ENCODE data around the gene OGFOD3. TPM values are rescaled to one million over a fixed set of nuclear protein-coding genes. Genes with fewer than 3 reads are reported as not detected.

The OGFOD3 gene
- total and polyA plus RNA-seq, 3 experiments from 2014 or later, result 27.9 to 29.9 (median 28.4) TPM

DNA sequence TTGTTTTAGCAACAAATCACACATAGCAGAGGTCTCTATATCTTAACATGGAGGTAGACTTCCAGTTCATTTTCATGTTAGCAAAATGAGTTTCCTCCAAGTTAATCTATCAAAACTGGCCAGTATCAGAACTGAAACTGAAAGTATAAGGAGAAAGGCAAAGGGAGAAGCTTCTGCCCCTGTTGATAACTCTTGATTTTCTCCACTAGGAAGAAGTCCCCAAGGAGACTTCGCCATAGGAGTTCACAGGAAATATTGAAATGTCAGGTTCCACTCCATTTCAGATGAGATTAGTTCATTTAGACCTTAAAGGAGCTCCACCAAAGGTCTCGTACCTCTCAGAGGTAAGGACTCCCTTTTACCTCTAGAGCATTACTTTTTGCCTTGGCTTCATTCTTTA lies 1.2 kb upstream of the OGFOD3 start:
- Mint-ChIP-seq H3K4me1 (peaks cover 26 to 34% (median 27%) of the 10 kb centered on the region in 3 donors), H3K9me3 (no peaks in the 10 kb centered on the region), H3K36me3 (peaks cover 4 to 29% (median 8%) of the 10 kb centered on the region in 3 donors), H3K27me3 (no peaks in the 10 kb centered on the region), H3K4me3 (peak overlapping the region; percentile 82 to 93 (median 86)), H3K27ac (peak overlapping the region; percentile 65 to 95 (median 85))
- Histone ChIP-seq H3K4me3 (ENCODE audit: low read length) (peak overlapping the region; percentile 86), H3K36me3 (ENCODE audit: insufficient read depth, low read length) (peaks cover 12% of the 10 kb centered on the region), H3K27ac (ENCODE audit: low read depth, low read length) (peak overlapping the region; percentile 24), H3K9me3 (ENCODE audit: low read length) (no peaks in the 10 kb centered on the region), H3K4me1 (ENCODE audit: insufficient read depth, low read length) (peaks cover 28% of the 10 kb centered on the region), H3K27me3 (ENCODE audit: insufficient read depth, low read length, poor library complexity, severe bottlenecking) (no peaks in the 10 kb centered on the region)
- DNase-seq, result peak in 1 of 5 donors; percentile 20
- ChIA-PET CTCF (interaction anchor here (0.6 to 1.6 kb wide), 6 partner anchors 9 to 311 kb away, joined by 3 to 5 read pairs (median 3); no protein-coding TSS in a partner anchor), POLR2A (interaction anchor here (0.5 to 1.3 kb wide), 3 partner anchors 11 to 100 kb away, joined by 3 to 5 read pairs (median 4); partner anchors contain the start of genes FOXK2 and NARF)

DNA sequence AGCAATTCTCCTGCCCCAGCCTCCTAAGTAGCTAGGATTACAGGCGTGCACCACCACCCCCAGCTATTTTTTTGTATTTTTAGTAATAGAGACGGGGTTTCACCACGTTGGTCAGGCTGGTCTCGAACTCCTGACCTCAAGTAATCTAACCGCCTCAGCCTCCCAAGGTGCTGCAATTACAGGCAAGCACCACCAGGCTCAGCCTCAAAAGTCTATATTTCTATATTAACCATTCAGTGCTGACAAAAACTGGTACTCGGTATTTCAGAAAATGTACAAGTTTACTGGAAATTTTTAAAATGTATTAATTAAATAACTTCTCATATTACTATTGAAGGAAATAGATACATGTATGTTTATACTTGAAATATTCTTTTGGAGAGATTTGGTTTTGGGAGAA lies 1.6 kb downstream of the OGFOD3 start:
- Histone ChIP-seq H3K27me3 (ENCODE audit: insufficient read depth, low read length, poor library complexity, severe bottlenecking) (no peaks in the 10 kb centered on the region), H3K27ac (ENCODE audit: low read depth, low read length) (no peak overlapping the region), H3K4me1 (ENCODE audit: insufficient read depth, low read length) (peaks cover 31% of the 10 kb centered on the region), H3K36me3 (ENCODE audit: insufficient read depth, low read length) (peaks cover 12% of the 10 kb centered on the region), H3K4me3 (ENCODE audit: low read length) (no peak overlapping the region), H3K9me3 (ENCODE audit: low read length) (no peaks in the 10 kb centered on the region)
- peak in 1 of 5 donors; percentile 39 for DNase-seq
- Mint-ChIP-seq H3K27ac (no peak overlapping the region), H3K27me3 (no peaks in the 10 kb centered on the region), H3K4me3 (peak overlapping the region in 3 of 7 donors; percentile 6 to 23 (median 13)), H3K36me3 (peaks cover 0 to 28% (median 7%) of the 10 kb centered on the region in 3 donors), H3K4me1 (peaks cover 26 to 35% (median 29%) of the 10 kb centered on the region in 3 donors), H3K9me3 (no peaks in the 10 kb centered on the region)
- ChIA-PET CTCF (no interaction called here), POLR2A (no interaction called here)

DNA sequence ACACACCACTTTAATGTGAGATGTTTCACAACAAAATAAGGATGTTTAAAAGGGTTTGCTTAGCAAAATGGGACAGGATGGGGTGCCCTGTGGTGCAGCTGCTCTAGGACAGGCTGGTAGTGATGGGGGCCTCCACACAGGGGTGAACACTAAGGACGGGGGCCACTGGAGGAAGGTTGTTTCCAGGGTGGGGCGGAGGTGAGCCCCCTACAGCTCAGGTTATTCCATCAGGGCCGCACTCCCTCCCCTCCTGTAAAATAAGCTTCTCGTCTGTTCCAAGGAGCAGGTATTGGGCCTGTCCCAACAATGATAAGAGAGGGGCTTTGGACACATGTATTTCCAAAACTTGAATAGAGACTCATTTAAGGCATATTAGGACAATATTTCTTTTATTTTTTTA lies 2.1 kb downstream of the OGFOD3 start:
- H3K4me3 ChIP-seq (ENCODE audit: low read length), result no peak overlapping the region
- no peaks in the 10 kb centered on the region for H3K27me3 Mint-ChIP-seq
- no peak overlapping the region for H3K27ac Mint-ChIP-seq
- POLR2A ChIA-PET, result no interaction called here
- no peak overlapping the region for H3K27ac ChIP-seq (ENCODE audit: low read depth, low read length)
- H3K4me3 Mint-ChIP-seq, result peak overlapping the region in 2 of 7 donors; percentile 24 to 32
- H3K9me3 Mint-ChIP-seq, result no peaks in the 10 kb centered on the region
- H3K4me1 Mint-ChIP-seq, result peaks cover 26 to 35% (median 29%) of the 10 kb centered on the region in 3 donors
- peaks cover 0 to 27% (median 7%) of the 10 kb centered on the region in 3 donors for H3K36me3 Mint-ChIP-seq
- peaks cover 31% of the 10 kb centered on the region for H3K4me1 ChIP-seq (ENCODE audit: insufficient read depth, low read length)
- CTCF ChIA-PET, result no interaction called here
- H3K9me3 ChIP-seq (ENCODE audit: low read length), result no peaks in the 10 kb centered on the region
- DNase-seq, result peak in 1 of 5 donors; percentile 5
- no peaks in the 10 kb centered on the region for H3K27me3 ChIP-seq (ENCODE audit: insufficient read depth, low read length, poor library complexity, severe bottlenecking)
- peaks cover 12% of the 10 kb centered on the region for H3K36me3 ChIP-seq (ENCODE audit: insufficient read depth, low read length)

DNA sequence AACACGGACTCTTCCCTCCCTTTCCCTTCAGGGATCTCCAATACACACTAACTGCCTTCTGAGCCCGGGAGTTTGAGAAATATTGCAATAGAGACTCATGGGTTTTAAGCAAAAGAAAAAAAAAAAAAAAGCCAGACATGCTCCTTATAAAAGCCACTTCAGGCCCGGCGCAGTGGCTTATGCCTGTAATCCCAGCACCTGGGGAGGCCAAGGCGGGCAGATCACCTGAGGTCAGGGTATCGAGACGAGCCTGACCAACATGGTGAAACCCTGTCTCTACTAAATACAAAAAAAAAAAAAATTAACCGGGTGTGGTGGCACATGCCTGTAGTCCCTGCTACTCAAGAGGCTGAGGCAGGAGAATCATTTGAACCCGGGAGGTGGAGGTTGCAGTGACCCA lies 2.6 kb downstream of the OGFOD3 start:
- peaks cover 24 to 35% (median 25%) of the 10 kb centered on the region in 3 donors for H3K4me1 Mint-ChIP-seq
- no peak for DNase-seq
- CTCF ChIA-PET, result no interaction called here

DNA sequence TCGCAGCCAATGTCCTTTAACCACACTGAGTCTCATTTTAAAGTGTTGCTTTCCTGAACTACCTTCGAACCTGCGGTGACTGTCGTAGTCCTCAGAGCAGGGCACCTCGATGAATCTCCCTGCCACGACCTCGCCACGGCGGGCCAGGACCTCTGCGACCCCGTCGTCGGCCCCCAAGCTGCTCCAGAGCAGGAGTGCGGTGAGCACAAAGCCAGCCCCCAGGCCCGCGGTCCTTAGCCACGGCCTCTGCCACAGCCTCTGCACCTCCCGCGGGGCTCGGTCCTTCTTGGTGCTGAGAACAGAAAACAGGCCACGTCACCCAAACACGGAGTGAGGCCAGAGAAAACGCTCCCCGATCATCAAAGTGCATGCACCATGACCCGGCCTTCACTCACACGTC lies 3.0 kb downstream of the OGFOD3 start:
- ChIA-PET CTCF (interaction anchor here (1.5 kb wide), 1 partner anchor 64 kb away, joined by 5 read pairs; no protein-coding TSS in a partner anchor), POLR2A (no interaction called here)
- H3K4me3 ChIP-seq (ENCODE audit: low read length), result no peak overlapping the region
- H3K4me1 Mint-ChIP-seq, result peaks cover 24 to 35% (median 24%) of the 10 kb centered on the region in 3 donors
- no peak overlapping the region for H3K27ac Mint-ChIP-seq
- no peaks in the 10 kb centered on the region for H3K27me3 Mint-ChIP-seq
- no peak overlapping the region for H3K4me3 Mint-ChIP-seq
- DNase-seq, result no peak
- H3K36me3 Mint-ChIP-seq, result peaks cover 0 to 22% (median 5%) of the 10 kb centered on the region in 3 donors
- H3K9me3 Mint-ChIP-seq, result no peaks in the 10 kb centered on the region
- H3K27me3 ChIP-seq (ENCODE audit: insufficient read depth, low read length, poor library complexity, severe bottlenecking), result no peaks in the 10 kb centered on the region
- H3K36me3 ChIP-seq (ENCODE audit: insufficient read depth, low read length), result peaks cover 3% of the 10 kb centered on the region
- no peaks in the 10 kb centered on the region for H3K9me3 ChIP-seq (ENCODE audit: low read length)
- no peak overlapping the region for H3K27ac ChIP-seq (ENCODE audit: low read depth, low read length)
- peaks cover 31% of the 10 kb centered on the region for H3K4me1 ChIP-seq (ENCODE audit: insufficient read depth, low read length)

More for the DNA sequence above, 2.6 kb downstream of the OGFOD3 start:
- Histone ChIP-seq H3K4me1 (ENCODE audit: insufficient read depth, low read length) (peaks cover 31% of the 10 kb centered on the region), H3K9me3 (ENCODE audit: low read length) (no peaks in the 10 kb centered on the region), H3K27ac (ENCODE audit: low read depth, low read length) (no peak overlapping the region), H3K4me3 (ENCODE audit: low read length) (no peak overlapping the region), H3K27me3 (ENCODE audit: insufficient read depth, low read length, poor library complexity, severe bottlenecking) (no peaks in the 10 kb centered on the region), H3K36me3 (ENCODE audit: insufficient read depth, low read length) (peaks cover 7% of the 10 kb centered on the region)
- Mint-ChIP-seq H3K36me3 (peaks cover 0 to 23% (median 5%) of the 10 kb centered on the region in 3 donors), H3K27me3 (no peaks in the 10 kb centered on the region), H3K9me3 (no peaks in the 10 kb centered on the region), H3K4me3 (no peak overlapping the region), H3K27ac (no peak overlapping the region)
- POLR2A ChIA-PET, result no interaction called here

DNA sequence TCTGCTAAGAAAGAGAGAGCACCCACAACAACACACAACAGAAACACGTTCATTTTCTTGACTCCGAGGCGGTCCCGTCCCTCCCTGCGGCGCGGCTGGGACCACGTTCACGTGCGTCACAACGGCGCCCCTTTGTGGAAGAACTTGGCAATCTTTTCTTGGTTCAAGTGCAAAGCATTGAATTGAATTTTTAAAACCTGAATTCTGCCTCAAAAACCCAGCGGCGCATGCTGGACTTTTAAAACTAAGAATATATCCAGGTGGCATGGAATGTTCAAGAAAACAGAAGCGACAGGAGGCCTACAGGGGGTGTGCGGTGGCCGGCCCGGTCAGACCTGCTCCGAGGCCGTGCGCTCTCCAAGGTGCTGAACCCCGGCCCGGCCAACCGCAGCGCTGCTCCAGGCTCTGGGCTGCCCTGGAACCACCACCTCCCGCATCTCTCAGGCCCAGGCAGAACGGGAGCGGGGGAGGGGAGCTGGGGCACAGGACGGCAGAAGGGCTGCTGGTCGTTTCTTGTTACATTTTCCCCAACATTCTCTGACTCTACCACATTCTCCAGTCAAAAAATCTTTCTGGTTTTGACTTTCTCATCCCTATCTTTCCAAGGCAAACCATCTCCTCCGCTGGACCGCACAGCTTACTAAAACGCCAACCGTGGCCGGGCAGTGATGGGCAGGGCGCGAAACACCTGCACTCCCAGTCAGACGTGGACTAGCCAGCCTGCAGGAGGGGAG lies 3.7 kb downstream of the OGFOD3 start:
- H3K9me3 Mint-ChIP-seq, result no peaks in the 10 kb centered on the region
- no peaks in the 10 kb centered on the region for H3K27me3 ChIP-seq (ENCODE audit: insufficient read depth, low read length, poor library complexity, severe bottlenecking)
- peak overlapping the region in 1 of 7 donors; percentile 24 for H3K4me3 Mint-ChIP-seq
- H3K27ac ChIP-seq (ENCODE audit: low read depth, low read length), result no peak overlapping the region
- ChIA-PET CTCF (interaction anchor here (0.9 to 1.9 kb wide), 4 partner anchors 62 to 117 kb away, joined by 3 to 5 read pairs (median 4); no protein-coding TSS in a partner anchor), POLR2A (no interaction called here)
- peak; percentile 47 to 75 (median 61) for DNase-seq
- H3K4me3 ChIP-seq (ENCODE audit: low read length), result no peak overlapping the region
- peaks cover 25% of the 10 kb centered on the region for H3K4me1 ChIP-seq (ENCODE audit: insufficient read depth, low read length)
- H3K36me3 ChIP-seq (ENCODE audit: insufficient read depth, low read length), result no peaks in the 10 kb centered on the region
- peaks cover 19 to 29% (median 19%) of the 10 kb centered on the region in 3 donors for H3K4me1 Mint-ChIP-seq
- no peaks in the 10 kb centered on the region for H3K27me3 Mint-ChIP-seq
- H3K27ac Mint-ChIP-seq, result no peak overlapping the region
- no peaks in the 10 kb centered on the region for H3K9me3 ChIP-seq (ENCODE audit: low read length)
- H3K36me3 Mint-ChIP-seq, result peaks cover 0 to 16% (median 2%) of the 10 kb centered on the region in 3 donors

DNA sequence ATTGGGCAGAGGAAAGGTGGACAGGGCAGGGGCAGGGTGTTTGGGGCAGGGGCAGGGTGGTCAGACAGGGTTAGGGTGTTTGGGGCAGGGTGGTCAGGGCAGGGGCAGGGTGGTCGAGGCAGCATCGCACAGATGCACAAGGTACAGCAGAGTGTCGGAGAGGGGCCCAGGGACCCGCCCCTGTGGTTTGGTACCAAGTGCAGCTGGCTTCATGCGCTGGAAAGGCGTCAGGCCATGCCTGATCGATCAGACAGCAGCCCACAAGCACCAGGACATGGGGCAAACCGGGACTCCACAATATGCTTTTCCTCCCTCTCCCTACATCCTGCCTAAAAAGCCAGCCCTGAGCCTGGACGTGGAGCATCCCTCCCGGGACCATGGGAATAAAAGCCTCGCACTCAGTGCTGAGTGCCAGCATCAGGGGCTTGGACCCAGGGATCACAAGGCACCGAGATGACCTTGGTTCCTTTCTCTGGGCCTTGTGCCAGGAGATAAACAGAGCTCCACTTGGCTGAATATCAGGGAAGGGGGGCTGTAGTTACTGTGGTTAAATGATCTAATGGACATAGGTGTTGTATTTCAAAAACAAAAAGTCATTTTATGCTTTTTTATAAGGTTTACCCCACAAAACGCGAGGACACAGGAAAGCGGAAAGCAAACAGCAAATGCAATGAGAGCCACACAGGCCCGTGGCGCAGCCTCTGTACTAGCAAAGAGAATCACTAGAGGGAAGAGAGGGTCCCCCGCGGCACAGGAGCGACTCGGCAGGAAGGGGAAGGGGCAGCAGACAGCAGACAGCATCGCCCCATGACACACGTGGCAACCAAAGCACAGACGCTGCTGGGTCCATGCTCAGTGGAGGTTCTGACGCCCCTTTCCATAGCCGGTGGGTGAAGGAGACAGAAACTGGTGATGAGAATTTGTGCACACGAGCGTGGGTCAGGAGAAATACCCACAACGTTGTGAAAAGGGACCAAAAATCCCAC lies 5.6 kb downstream of the OGFOD3 start:
- Histone ChIP-seq H3K4me3 (ENCODE audit: low read length) (no peak overlapping the region), H3K36me3 (ENCODE audit: insufficient read depth, low read length) (no peaks in the 10 kb centered on the region), H3K9me3 (ENCODE audit: low read length) (no peaks in the 10 kb centered on the region), H3K27ac (ENCODE audit: low read depth, low read length) (no peak overlapping the region), H3K4me1 (ENCODE audit: insufficient read depth, low read length) (peaks cover 15% of the 10 kb centered on the region), H3K27me3 (ENCODE audit: insufficient read depth, low read length, poor library complexity, severe bottlenecking) (no peaks in the 10 kb centered on the region)
- H3K4me1 Mint-ChIP-seq, result peaks cover 10 to 18% (median 13%) of the 10 kb centered on the region in 3 donors
- POLR2A ChIA-PET, result interaction anchor here (0.6 kb wide), 1 partner anchor 10 kb away, joined by 3 read pairs; no protein-coding TSS in a partner anchor
- H3K27ac Mint-ChIP-seq, result no peak overlapping the region
- DNase-seq, result no peak
- CTCF ChIA-PET, result interaction anchor here (1.9 kb wide), 1 partner anchor 60 kb away, joined by 5 read pairs; no protein-coding TSS in a partner anchor
- peak overlapping the region in 3 of 7 donors; percentile 35 to 56 (median 51) for H3K4me3 Mint-ChIP-seq
- no peaks in the 10 kb centered on the region for H3K9me3 Mint-ChIP-seq
- H3K27me3 Mint-ChIP-seq, result no peaks in the 10 kb centered on the region
- peaks cover 0 to 25% (median 6%) of the 10 kb centered on the region in 3 donors for H3K36me3 Mint-ChIP-seq

All from CD8-positive, alpha-beta memory T cell (primary cell).